Measurements from ENCODE around the gene RPLP1.
A peak's percentile ranks its signal among the peaks of the same experiment; 100 is the strongest.

The RPLP1 gene

DNA sequence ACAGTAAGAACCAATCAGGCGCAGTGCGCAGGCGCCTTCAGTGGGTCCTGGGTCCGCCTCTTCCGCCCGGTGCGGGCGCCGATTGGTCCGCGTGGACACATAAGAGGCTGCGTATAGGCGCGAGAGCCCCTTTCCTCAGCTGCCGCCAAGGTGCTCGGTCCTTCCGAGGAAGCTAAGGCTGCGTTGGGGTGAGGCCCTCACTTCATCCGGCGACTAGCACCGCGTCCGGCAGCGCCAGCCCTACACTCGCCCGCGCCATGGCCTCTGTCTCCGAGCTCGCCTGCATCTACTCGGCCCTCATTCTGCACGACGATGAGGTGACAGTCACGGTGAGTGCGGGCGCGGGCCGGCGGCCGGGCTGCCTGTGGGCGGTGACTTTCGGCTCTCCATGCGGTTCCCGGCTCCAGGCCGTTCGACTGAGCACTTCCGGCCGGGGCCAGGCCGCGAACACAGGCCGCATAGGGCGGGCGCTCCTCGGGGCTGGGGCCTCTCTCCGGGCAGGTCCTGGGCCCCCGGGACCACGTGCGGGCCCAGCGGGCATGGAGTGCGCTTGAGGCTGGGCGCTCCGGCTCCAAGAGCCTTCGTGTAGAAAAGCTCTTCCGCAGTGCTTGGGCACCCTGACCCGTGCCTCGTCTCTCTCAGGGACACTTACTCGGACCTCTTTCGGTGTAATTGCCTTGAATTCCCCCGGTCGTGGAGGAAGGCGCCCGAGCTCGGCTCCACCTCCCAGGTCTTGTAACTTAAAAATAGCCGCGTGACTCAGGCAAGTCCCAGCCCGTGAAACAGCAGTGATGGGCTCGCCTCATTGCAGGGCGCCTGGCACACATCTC lies at the start of gene RPLP1:
TSS of gene RPLP1 (plus strand) at position 127 of the 830 bp plus-strand sequence. CDS start at position 258, 131 bp downstream.
- no peak for FAIRE-seq
- DNase-seq (ENCODE audit: insufficient read length, low spot score), result peak; percentile 65

DNA sequence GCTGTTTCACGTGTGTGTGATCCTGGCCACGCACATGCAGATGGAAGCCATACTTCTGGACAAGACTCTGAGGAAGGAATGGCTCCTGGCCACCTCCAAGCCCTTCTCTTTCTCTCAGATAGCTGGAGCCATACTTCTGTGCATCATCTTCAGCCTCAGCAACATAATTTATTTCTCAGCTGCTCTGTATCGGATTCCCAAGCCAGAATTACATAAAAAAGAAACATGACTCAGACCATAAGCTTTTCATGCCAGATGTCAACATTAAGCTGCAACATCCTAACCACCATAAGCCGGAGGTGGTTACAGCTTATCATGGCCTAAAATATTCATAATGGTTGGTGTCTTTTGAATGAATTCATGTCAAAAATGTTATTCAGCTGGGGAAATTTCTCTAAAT lies 49.0 kb upstream of the RPLP1 start:
- TF ChIP-seq, protein P1, sequence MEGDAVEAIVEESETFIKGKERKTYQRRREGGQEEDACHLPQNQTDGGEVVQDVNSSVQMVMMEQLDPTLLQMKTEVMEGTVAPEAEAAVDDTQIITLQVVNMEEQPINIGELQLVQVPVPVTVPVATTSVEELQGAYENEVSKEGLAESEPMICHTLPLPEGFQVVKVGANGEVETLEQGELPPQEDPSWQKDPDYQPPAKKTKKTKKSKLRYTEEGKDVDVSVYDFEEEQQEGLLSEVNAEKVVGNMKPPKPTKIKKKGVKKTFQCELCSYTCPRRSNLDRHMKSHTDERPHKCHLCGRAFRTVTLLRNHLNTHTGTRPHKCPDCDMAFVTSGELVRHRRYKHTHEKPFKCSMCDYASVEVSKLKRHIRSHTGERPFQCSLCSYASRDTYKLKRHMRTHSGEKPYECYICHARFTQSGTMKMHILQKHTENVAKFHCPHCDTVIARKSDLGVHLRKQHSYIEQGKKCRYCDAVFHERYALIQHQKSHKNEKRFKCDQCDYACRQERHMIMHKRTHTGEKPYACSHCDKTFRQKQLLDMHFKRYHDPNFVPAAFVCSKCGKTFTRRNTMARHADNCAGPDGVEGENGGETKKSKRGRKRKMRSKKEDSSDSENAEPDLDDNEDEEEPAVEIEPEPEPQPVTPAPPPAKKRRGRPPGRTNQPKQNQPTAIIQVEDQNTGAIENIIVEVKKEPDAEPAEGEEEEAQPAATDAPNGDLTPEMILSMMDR (IDR thresholded peaks at IDR 0.05; ENCODE audit: insufficient read depth, missing control alignments), result no peak
- peak; percentile 58 for FAIRE-seq
- no peak for DNase-seq (ENCODE audit: insufficient read length, low spot score)

More for the DNA sequence above, at the start of gene RPLP1:
- TF ChIP-seq, protein P1 (IDR thresholded peaks at IDR 0.05; ENCODE audit: insufficient read depth, missing control alignments), result no peak

GRCh38 chr15:69405110-69405509 lies 47.5 kb upstream of the RPLP1 start:
- TF ChIP-seq, protein P1 (IDR thresholded peaks at IDR 0.05; ENCODE audit: insufficient read depth, missing control alignments), result no peak
- no peak for FAIRE-seq

GRCh38 chr15:69407719-69408400 lies 44.8 kb upstream of the RPLP1 start:
- TF ChIP-seq, protein P1 (IDR thresholded peaks at IDR 0.05; ENCODE audit: insufficient read depth, missing control alignments), result no peak
- DNase-seq (ENCODE audit: insufficient read length, low spot score) (no peak), FAIRE-seq (no peak)

More at GRCh38 chr15:69405110-69405509, 47.5 kb upstream of the RPLP1 start:
- DNase-seq (ENCODE audit: insufficient read length, low spot score), result no peak

- TF ChIP-seq, protein P1 (IDR thresholded peaks at IDR 0.05; ENCODE audit: insufficient read depth, missing control alignments), result no peak
- no peak for FAIRE-seq
- DNase-seq (ENCODE audit: insufficient read length, low spot score), result no peak
Measured at GRCh38 chr15:69408841-69409240, 43.8 kb upstream of the RPLP1 start.

DNA sequence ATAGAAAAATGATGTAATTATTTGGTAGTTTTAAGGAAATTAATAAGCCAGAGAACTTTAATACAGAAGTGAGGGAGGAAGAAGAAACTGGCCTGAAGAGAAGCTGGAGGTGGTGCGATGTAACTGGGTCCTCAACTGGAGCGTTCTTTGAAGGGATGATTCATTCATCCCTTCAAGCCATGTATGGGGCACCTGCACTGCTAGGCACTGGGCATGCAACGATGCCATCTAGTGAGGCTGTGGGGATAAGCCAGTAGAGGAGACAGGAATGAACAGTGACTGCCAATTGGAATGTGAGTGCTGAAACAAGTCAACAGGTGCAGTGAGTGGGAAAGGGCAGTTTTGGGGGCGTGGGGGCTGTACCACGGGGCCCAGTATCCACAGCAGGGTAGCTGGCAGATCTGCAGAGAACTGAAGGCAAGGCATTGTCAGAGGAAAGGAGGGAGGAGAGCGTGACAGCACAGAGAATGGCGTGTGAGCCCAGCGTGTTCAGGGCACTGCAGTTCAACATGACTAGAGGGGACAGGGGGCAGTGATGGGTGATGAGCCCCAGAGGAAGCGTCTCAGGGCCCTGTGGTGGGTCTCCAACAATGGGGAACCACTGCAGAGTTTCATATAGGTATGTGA lies 42.3 kb upstream of the RPLP1 start:
- DNase-seq (ENCODE audit: insufficient read length, low spot score) (no peak), FAIRE-seq (no peak)
- TF ChIP-seq, protein P1 (IDR thresholded peaks at IDR 0.05; ENCODE audit: insufficient read depth, missing control alignments), result peak; percentile 71
